CD4-positive, alpha-beta memory T cell (primary cell): ENCODE data around the gene CYB5RL. TPM values are rescaled to one million over a fixed set of nuclear protein-coding genes. Genes with fewer than 3 reads are reported as not detected.

Source experiments
- CTCF ChIA-PET: fragments of 350-600 bp; sonication (Branson Sonifier 250); formaldehyde crosslinking; loops from one replicate; lab custom pipeline; 2021; ENCODE audit warnings: inconsistent platforms; ENCODE audit not compliant: partially characterized antibody; lab: Charles Lee
- POLR2A ChIA-PET: fragments of 350-600 bp; sonication (Branson Sonifier 250); formaldehyde crosslinking; loops from one replicate; lab custom pipeline; 2021; ENCODE audit not compliant: partially characterized antibody; lab: Charles Lee
- DNase-seq, 5 donors: peaks; one replicate each; pipeline versions ENCODE4 v3.0.0 to v3.0.0-alpha.2; 2020 to 2022; ENCODE audit warnings: mixed read lengths in 1 of 5
- H3K27ac ChIP-seq: one replicate; pipeline ENCODE4 v1.7.0; 2013; ENCODE audit warnings: low read depth, low read length
- H3K27me3 ChIP-seq: 2 replicates; pipeline ENCODE4 v1.7.0; 2013; ENCODE audit warnings: mild to moderate bottlenecking, low read length, moderate library complexity; ENCODE audit not compliant: insufficient read depth
- H3K36me3 ChIP-seq: 2 replicates; pipeline ENCODE4 v1.7.0; 2013; ENCODE audit warnings: mild to moderate bottlenecking, low read length, moderate library complexity; ENCODE audit not compliant: insufficient read depth
- H3K4me1 ChIP-seq: 2 replicates; pipeline ENCODE4 v1.7.0; 2013; ENCODE audit warnings: mild to moderate bottlenecking, low read length, moderate library complexity; ENCODE audit not compliant: insufficient read depth
- H3K4me3 ChIP-seq, 2 donors: one replicate each; pipeline ENCODE4 v1.7.0; 2013; ENCODE audit warnings: low read length in 2 of 2, mild to moderate bottlenecking in 1 of 2
- H3K9me3 ChIP-seq, 2 donors: one replicate each; pipeline ENCODE4 v1.7.0; 2013; ENCODE audit warnings: low read length in 2 of 2, control low read depth in 1 of 2; ENCODE audit not compliant: control insufficient read depth in 1 of 2
- H3K27ac Mint-ChIP-seq, 7 donors: one replicate each; pipeline ENCODE4 v1.8.0; 2020 to 2021; ENCODE audit warnings: mixed read lengths in 7 of 7, mild to moderate bottlenecking in 6 of 7, inconsistent platforms in 3 of 7, moderate library complexity in 3 of 7
- H3K27me3 Mint-ChIP-seq, 2 donors: one replicate each; pipeline ENCODE4 v1.8.0; 2020 to 2021; ENCODE audit warnings: mixed read lengths in 2 of 2
- H3K36me3 Mint-ChIP-seq, 2 donors: one replicate each; pipeline ENCODE4 v1.8.0; 2020 to 2021; ENCODE audit warnings: mixed read lengths in 2 of 2, inconsistent platforms in 1 of 2, mild to moderate bottlenecking in 1 of 2
- H3K4me1 Mint-ChIP-seq, 4 donors: one replicate each; pipeline ENCODE4 v1.8.0; 2020 to 2021; ENCODE audit warnings: mixed read lengths in 4 of 4, mild to moderate bottlenecking in 1 of 4
- H3K4me3 Mint-ChIP-seq, 8 donors: one replicate each; pipeline ENCODE4 v1.8.0; 2020 to 2021; ENCODE audit warnings: mixed read lengths in 8 of 8, mild to moderate bottlenecking in 7 of 8, moderate library complexity in 6 of 8, inconsistent platforms in 3 of 8
- H3K9me3 Mint-ChIP-seq, 8 donors: one replicate each; pipeline ENCODE4 v1.8.0; 2020 to 2021; ENCODE audit warnings: mixed read lengths in 8 of 8, mild to moderate bottlenecking in 5 of 8, inconsistent platforms in 3 of 8, moderate library complexity in 1 of 8
- intact Hi-C: fragments of 100-400 bp; cut with micrococcal nuclease; formaldehyde crosslinking; loops from one replicate; pipeline ENCODE4 v1.15.1; 2023
- polyA plus RNA-seq, 2 donors: library from polyadenylated mRNA; unstranded; fragments of 300-500 nt; fragmentation: Illumina TruSeq; gene quantifications; one replicate each; pipeline ENCODE4 v1.2.3, GENCODE V29; 2021
- total RNA-seq, 2 experiments: library from RNA; stranded (reverse); gene quantifications; one replicate each; pipeline ENCODE4 v1.2.3, GENCODE V29; 2021

CYB5RL gene
- total and polyA plus RNA-seq, 4 experiments from 2014 or later, result 1.3 to 10.7 (median 7.5) TPM

DNA sequence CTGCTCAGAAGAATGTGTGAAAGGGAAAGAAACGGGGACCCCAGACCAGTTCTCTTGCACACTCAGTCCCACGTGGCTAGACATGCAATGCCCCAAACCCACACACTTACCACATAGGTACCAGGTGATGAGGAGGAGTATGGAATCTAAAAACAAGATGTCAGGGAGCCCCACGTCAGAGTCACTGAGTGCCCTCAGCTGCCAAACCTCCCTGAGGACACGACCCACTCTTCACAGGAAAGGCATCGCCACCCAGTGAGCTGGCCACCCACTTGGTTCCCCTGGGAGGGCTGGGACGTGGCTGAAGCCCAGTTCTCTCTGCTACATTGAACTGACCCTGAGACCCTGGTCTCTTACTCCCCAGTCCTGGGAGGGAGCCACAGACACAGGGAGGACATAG lies 41.5 kb upstream of the CYB5RL start:
- Mint-ChIP-seq H3K4me1 (peaks cover 0 to 2% (median 0%) of the 10 kb centered on the region in 4 donors), H3K4me3 (no peak overlapping the region), H3K36me3 (peaks cover 37 to 56% of the 10 kb centered on the region in 2 donors), H3K9me3 (no peaks in the 10 kb centered on the region), H3K27ac (peak overlapping the region in 1 of 7 donors; percentile 25), H3K27me3 (no peaks in the 10 kb centered on the region)
- DNase-seq, result no peak
- Histone ChIP-seq H3K36me3 (peaks cover 31% of the 10 kb centered on the region), H3K27me3 (no peaks in the 10 kb centered on the region), H3K9me3 (no peaks in the 10 kb centered on the region), H3K27ac (no peak overlapping the region), H3K4me1 (no peaks in the 10 kb centered on the region), H3K4me3 (no peak overlapping the region)
- intact Hi-C loops, result no loop called here
- CTCF ChIA-PET, result no interaction called here
- POLR2A ChIA-PET, result no interaction called here

DNA sequence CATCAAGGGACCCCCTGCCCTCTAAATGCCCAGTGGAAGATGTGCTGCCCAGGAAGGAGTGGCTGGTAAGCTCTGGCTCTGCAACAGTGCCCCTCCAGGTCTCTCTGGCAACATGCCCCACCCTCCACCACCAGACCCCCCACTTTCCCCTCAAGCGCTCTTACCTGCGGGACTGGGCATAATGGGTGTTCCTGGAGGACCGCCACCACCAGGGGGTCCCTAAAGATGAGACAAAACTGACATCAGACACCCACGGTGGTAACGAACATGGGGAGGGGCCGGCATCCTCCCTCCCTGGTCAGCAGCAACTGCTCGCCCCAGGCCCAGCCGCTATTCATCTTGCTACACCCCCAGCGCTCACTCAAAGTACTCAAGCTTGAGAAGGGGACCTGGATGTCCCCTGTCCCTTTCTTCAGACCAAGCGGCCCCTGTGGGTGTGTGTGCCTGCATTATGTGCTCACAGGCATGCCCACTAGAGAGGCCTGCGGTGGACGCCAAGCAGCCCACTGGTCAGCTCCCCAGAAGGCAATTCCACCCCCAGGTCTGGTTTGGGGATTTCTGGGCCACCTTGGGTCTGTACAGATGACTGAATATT lies 41.0 kb upstream of the CYB5RL start:
- no peaks in the 10 kb centered on the region for H3K9me3 ChIP-seq
- ChIA-PET CTCF (no interaction called here), POLR2A (no interaction called here)
- no peak overlapping the region for H3K4me3 ChIP-seq
- no peak overlapping the region for H3K4me3 Mint-ChIP-seq
- no peak for DNase-seq
- no peak overlapping the region for H3K27ac ChIP-seq
- H3K36me3 ChIP-seq, result peaks cover 31% of the 10 kb centered on the region
- no peaks in the 10 kb centered on the region for H3K27me3 Mint-ChIP-seq
- peaks cover 0 to 2% (median 0%) of the 10 kb centered on the region in 4 donors for H3K4me1 Mint-ChIP-seq
- H3K36me3 Mint-ChIP-seq, result peaks cover 39 to 53% of the 10 kb centered on the region in 2 donors
- H3K4me1 ChIP-seq, result no peaks in the 10 kb centered on the region
- H3K9me3 Mint-ChIP-seq, result no peaks in the 10 kb centered on the region
- intact Hi-C loops, result no loop called here
- peak overlapping the region in 1 of 7 donors; percentile 25 for H3K27ac Mint-ChIP-seq
- H3K27me3 ChIP-seq, result no peaks in the 10 kb centered on the region

DNA sequence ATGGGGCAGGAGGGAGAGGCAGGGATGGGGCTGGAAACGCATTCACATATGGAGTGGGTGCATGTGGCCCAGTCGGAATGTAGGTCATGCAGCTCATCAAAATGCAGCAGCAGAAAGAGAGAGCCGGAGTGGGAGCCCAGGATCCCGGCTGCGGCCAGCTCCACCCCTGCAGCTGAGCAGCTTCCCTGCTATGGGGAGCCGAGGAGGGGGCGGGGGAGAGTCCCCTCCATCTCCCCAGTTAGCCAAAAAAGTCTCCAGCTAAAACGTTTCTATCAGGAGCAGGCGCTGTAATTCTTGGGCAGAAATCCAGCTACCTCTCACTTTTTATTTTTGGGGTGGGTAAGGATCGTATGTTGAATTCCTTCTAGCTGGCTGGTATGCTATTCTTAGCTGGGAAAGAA lies 39.8 kb upstream of the CYB5RL start:
- Mint-ChIP-seq H3K27ac (peak overlapping the region in 1 of 7 donors; percentile 53), H3K9me3 (no peaks in the 10 kb centered on the region), H3K4me3 (no peak overlapping the region), H3K36me3 (peaks cover 41 to 49% of the 10 kb centered on the region in 2 donors), H3K27me3 (no peaks in the 10 kb centered on the region), H3K4me1 (peaks cover 0 to 4% (median 2%) of the 10 kb centered on the region in 4 donors)
- POLR2A ChIA-PET, result no interaction called here
- no peak for DNase-seq
- intact Hi-C loops, result no loop called here
- Histone ChIP-seq H3K9me3 (no peaks in the 10 kb centered on the region), H3K4me1 (no peaks in the 10 kb centered on the region), H3K36me3 (peaks cover 31% of the 10 kb centered on the region), H3K27ac (no peak overlapping the region), H3K27me3 (no peaks in the 10 kb centered on the region), H3K4me3 (no peak overlapping the region)
- CTCF ChIA-PET, result no interaction called here

DNA sequence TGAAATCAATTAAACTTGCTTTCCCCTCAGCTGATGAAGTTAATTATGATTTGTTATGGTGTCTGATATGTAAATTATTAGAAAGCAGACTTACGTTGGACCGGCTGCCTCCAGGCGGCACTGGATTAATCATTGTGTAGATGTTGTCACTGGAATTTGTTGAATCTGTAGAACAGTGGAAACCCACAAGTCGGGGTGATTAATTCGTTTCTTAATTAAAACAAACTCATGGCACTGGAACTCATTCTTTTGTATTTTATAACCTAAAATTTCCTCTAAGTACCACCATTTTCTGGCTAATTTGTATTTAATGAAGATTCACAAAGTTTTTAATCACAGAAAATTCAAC lies 39.2 kb upstream of the CYB5RL start:
- H3K27ac Mint-ChIP-seq, result no peak overlapping the region
- Histone ChIP-seq H3K27ac (no peak overlapping the region), H3K27me3 (no peaks in the 10 kb centered on the region), H3K9me3 (no peaks in the 10 kb centered on the region), H3K4me1 (no peaks in the 10 kb centered on the region), H3K4me3 (no peak overlapping the region), H3K36me3 (peaks cover 31% of the 10 kb centered on the region)
- no peak for DNase-seq
- POLR2A ChIA-PET, result interaction anchor here (0.9 kb wide), 1 partner anchor 10 kb away, joined by 3 read pairs; no protein-coding TSS in a partner anchor
- peaks cover 42 to 47% of the 10 kb centered on the region in 2 donors for H3K36me3 Mint-ChIP-seq
- intact Hi-C loops, result no loop called here
- peaks cover 0 to 4% (median 2%) of the 10 kb centered on the region in 4 donors for H3K4me1 Mint-ChIP-seq
- H3K4me3 Mint-ChIP-seq, result no peak overlapping the region
- CTCF ChIA-PET, result no interaction called here
- H3K9me3 Mint-ChIP-seq, result no peaks in the 10 kb centered on the region
- H3K27me3 Mint-ChIP-seq, result no peaks in the 10 kb centered on the region

DNA sequence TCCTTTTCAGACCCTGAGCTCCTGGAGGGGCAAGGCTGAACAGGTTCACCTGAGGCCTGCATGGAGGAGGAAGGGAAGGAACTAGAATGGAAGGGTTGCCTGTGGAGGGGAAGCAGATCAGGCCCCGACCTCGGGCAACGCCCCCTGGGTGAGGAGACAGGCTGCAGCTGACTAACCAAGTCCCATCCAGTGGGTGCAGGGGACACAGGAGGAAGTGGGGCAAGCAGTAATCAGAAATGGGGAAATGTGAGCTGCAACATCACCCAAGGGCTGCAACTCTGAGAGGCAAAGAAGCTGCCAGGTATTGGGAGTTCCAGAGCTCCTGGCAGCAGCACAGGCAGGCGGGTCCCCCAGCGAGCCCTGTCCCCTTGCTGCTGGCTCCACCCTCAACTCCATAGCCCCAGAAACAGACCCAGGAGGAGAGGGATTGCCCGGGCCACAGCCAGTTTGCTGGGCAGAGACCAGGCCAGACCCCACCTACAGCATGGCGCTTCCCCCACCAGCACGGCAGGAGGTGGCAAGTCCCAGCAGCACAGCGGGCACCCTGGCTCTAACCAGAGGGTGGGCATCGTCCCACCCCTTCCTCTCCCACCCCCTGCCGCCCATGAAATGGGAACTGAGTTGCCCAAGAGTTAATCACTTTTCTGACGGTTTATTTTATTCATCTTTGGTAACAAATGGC lies 38.7 kb upstream of the CYB5RL start:
- no peak overlapping the region for H3K4me3 Mint-ChIP-seq
- ChIA-PET POLR2A (interaction anchor here (0.9 kb wide), 1 partner anchor 9 kb away, joined by 3 read pairs; no protein-coding TSS in a partner anchor), CTCF (no interaction called here)
- H3K27ac ChIP-seq, result no peak overlapping the region
- H3K4me1 ChIP-seq, result no peaks in the 10 kb centered on the region
- no peak overlapping the region for H3K4me3 ChIP-seq
- DNase-seq, result no peak
- H3K36me3 ChIP-seq, result peaks cover 31% of the 10 kb centered on the region
- H3K27me3 Mint-ChIP-seq, result no peaks in the 10 kb centered on the region
- H3K36me3 Mint-ChIP-seq, result peaks cover 42% of the 10 kb centered on the region in 2 donors
- intact Hi-C loops, result no loop called here
- peaks cover 0 to 4% (median 2%) of the 10 kb centered on the region in 4 donors for H3K4me1 Mint-ChIP-seq
- no peaks in the 10 kb centered on the region for H3K9me3 Mint-ChIP-seq
- H3K27me3 ChIP-seq, result no peaks in the 10 kb centered on the region
- peak overlapping the region in 1 of 7 donors; percentile 43 for H3K27ac Mint-ChIP-seq
- H3K9me3 ChIP-seq, result no peaks in the 10 kb centered on the region

DNA sequence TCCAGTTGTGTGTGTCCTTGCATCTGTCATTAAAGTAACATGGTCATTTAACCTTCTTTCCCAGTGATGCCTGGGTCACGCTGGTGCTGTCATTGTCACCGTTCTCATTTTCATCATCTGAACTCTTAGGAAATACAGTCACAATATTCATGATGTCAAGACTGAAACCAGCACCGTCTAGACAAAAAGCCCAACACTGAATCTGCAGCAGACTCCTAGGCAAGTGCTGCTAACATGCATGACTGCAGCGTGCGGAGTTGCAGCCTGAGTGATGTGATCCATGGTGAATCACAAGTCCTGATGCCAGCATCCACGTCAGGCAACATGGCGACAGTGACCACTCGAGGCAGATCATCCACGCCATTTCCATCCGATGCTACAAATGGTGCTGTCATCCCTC lies 37.8 kb upstream of the CYB5RL start:
- intact Hi-C loops, result no loop called here
- DNase-seq, result no peak
- Histone ChIP-seq H3K27me3 (no peaks in the 10 kb centered on the region), H3K9me3 (no peaks in the 10 kb centered on the region), H3K4me1 (no peaks in the 10 kb centered on the region), H3K36me3 (peaks cover 27% of the 10 kb centered on the region), H3K27ac (no peak overlapping the region), H3K4me3 (no peak overlapping the region)
- Mint-ChIP-seq H3K36me3 (peaks cover 35 to 38% of the 10 kb centered on the region in 2 donors), H3K27me3 (no peaks in the 10 kb centered on the region), H3K9me3 (no peaks in the 10 kb centered on the region), H3K4me1 (peaks cover 0 to 4% (median 2%) of the 10 kb centered on the region in 4 donors), H3K4me3 (no peak overlapping the region), H3K27ac (peak overlapping the region in 2 of 7 donors; percentile 33 to 63)
- ChIA-PET POLR2A (no interaction called here), CTCF (no interaction called here)

DNA sequence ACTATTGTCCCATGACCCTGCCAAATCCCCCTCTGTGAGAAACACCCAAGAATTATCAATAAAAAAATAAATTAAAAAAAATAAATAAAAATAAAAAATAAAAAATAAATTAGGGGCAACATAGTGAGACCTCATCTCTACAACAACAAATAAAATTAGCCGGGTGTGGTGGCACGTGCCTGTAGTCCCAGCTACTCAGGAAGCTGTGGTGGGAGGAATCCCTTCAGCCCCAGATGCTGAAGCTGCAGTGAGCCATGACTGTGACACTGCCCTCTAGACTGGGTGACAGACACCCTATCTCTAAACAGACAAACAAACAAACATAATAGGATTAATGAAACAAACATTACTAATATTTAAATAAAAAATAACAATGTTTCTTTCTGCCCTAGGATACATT lies 34.5 kb upstream of the CYB5RL start:
- Histone ChIP-seq H3K9me3 (no peaks in the 10 kb centered on the region), H3K36me3 (peaks cover 8% of the 10 kb centered on the region), H3K4me3 (no peak overlapping the region), H3K27me3 (no peaks in the 10 kb centered on the region), H3K4me1 (peaks cover 18% of the 10 kb centered on the region), H3K27ac (no peak overlapping the region)
- no peak for DNase-seq
- intact Hi-C loops, result no loop called here
- peak overlapping the region in 1 of 7 donors; percentile 48 for H3K27ac Mint-ChIP-seq
- CTCF ChIA-PET, result no interaction called here
- no peak overlapping the region for H3K4me3 Mint-ChIP-seq
- H3K27me3 Mint-ChIP-seq, result no peaks in the 10 kb centered on the region
- H3K9me3 Mint-ChIP-seq, result peaks cover 0 to 2% (median 0%) of the 10 kb centered on the region in 8 donors
- POLR2A ChIA-PET, result no interaction called here
- H3K4me1 Mint-ChIP-seq, result peaks cover 12 to 29% (median 20%) of the 10 kb centered on the region in 4 donors
- H3K36me3 Mint-ChIP-seq, result peaks cover 32 to 39% of the 10 kb centered on the region in 2 donors
